Posterior cingulate gyrus (tissue), 11 donors: ENCODE results near the gene AQP12A.
"Not testable (repeated sequence)": the region's sequence is repeated elsewhere in the genome, so short reads cannot be mapped to it uniquely, and the experiment has no call there.

ENCODE experiments used
- DNase-seq, 10 donors: peaks; one replicate each; pipeline versions ENCODE4 v3.0.0 to v3.0.0-alpha.2; 2020 to 2021; ENCODE audit warnings: mixed read lengths in 3 of 10
- intact Hi-C: fragments of 100-400 bp; cut with DNase I; formaldehyde crosslinking; loops from one replicate; pipeline ENCODE4 v1.15.1; 2023

Gene AQP12A

DNA sequence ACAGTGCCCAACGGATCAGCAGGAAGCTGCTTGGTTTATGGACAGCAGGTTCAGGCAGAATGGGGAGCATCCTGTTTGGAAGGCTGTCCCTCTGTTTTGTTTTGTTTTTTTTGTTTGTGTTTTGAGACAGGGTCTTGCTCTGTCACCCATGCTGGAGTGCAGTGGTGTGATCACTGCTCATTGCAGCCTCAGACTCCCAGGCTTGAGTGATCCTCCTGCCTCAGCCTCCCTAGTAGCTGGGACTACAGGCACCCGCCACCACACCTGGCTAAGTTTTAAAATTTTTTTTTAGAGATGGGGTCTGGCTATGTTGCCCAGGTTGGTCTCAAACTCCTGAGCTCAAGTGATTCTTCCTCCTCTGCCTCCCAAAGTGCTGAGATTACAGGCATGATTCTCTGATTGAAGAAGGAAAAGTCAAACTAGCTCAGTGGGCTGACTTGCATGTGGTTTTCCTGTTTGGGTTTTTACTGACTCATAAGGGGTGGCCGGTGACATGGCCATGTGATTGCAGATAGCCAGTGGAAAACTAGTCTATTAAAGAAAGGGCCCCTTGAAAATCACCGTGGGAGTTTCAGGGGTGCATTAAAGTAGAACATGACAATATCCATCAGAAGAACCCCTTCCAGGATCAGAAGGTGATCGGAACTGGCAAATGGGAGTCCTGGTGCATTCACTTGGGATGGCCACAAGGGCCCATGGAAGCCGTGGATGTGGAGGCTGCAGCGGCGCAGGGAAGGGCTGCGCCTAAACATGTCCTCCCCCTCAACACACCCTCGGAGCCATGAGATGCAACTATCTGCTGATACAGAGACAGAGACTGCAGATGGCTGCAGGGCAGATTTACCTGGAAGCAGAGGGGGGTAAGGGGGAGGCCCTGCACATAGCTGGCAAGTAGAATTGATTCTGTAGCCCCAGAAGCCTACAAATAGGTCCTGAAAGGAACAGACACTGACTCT lies 35.5 kb upstream of the AQP12A start:
- no peak for DNase-seq
- intact Hi-C loops: no loop called here

GRCh38 chr2:240659883-240660282 lies 31.8 kb upstream of the AQP12A start:
- intact Hi-C loops, DNase-seq: not testable (repeated sequence)

DNA sequence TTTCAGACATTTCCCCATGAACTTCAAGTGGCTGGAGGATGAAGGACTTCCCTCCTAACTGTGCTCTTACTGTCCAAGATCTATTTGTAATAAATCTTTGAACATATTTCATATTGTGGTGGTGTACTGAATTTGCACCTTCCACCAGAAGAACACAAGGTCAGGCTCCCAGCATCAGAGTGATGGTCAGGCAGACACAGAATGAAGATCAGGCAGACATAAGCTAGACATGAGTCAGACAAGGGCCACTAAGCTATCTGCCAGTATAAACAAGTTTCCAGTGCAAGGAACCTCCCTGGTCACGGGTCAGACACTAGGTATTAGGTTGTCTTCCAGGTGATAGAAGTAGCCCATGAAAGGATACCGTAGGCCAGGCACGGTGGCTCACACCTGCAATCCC lies 29.0 kb upstream of the AQP12A start:
- DNase-seq: no peak
- intact Hi-C loops: no loop called here

- intact Hi-C loops: no loop called here
- DNase-seq: no peak
Measured at GRCh38 chr2:240663546-240664190, 28.0 kb upstream of the AQP12A start.

DNA sequence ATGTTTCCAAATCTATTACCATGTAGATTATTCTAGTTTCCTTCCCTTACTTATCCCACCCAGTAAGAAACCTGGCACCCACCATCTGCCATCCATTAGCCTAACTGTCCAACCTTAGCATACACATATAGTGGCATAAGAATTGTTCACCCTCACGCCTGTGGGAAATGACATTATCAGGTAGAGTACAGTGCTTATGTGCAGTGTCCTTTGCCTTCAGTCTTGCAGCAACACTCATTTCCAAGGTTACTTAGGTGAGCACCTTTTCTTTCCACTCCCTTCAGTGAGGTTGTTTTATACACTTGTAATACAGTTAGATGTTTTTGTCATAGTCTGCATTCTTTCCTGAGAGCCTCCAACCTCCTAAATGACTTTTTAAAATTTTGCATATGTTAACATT lies 27.0 kb upstream of the AQP12A start:
- intact Hi-C loops: no loop called here
- no peak for DNase-seq

DNA sequence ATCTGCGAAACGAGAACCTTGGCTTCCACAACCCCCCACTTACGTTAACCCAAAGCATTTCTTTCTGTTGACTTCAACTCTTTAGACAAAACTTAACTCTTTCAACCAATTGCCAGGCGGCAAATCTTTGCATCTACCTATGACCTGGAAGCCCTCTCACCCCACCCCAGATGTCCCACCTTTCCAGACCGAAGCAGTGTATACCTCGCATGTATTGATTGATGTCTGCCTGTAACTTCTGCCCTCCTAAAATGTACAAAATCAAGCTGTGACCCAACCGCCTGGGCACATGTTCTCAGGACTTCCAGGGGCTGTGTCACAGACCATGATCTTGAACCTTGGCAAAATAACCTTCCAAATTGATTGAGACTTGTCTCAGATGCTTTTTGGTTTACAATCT lies 21.3 kb upstream of the AQP12A start:
- intact Hi-C loops: no loop called here
- no peak for DNase-seq

DNA sequence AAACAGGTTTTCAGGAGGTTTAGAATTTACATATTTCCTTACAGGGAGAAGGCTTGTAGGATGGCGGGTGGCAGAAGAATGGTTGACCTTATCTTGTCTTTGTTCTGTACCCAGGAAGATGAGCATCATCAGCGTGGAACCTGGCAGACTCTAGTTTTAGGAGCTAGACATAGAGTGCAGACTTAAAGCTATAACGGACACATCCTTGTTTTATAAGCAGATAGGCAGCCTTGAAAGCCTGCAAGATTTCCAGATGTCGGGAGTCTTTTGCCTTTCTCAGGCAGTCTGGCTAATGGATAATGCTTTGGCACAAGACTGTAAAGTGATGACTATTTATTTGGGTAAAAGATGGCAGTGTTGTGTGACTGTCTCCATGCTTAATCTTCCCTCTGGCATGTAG lies 20.7 kb upstream of the AQP12A start:
- no peak for DNase-seq
- intact Hi-C loops: no loop called here

DNA sequence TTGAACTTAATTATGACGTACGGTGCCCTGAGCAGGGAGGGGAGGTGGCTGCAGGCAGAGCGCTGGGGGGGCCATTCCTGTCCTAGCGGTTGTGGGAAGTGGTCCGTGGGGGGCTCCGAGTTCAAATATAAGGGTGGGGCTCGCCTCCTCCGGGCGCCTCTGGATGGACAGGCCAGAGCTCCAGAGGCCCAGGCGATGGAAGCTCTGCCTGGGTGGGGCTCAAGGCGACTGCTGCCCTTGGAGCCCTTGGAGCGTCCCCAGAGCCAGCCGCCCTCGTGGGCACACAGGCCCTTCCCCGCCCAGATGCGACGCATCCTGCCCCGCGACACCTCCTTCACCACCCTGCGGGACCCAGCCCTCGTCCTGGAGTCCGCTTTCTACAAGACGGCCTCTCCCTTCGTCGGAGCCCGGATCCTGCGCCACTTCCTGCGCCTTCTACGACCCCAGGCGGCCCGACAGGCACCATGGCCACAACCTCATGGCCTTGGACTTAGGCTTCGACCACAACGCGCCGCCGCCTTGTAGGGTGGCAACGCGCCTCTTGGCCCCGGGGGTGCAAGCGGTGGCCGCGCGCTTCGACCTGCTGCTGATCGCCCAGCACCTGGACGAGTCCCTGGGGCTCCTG lies 19.5 kb upstream of the AQP12A start:
- DNase-seq: peak in 1 of 10 donors; percentile 71
- intact Hi-C loops: no loop called here

DNA sequence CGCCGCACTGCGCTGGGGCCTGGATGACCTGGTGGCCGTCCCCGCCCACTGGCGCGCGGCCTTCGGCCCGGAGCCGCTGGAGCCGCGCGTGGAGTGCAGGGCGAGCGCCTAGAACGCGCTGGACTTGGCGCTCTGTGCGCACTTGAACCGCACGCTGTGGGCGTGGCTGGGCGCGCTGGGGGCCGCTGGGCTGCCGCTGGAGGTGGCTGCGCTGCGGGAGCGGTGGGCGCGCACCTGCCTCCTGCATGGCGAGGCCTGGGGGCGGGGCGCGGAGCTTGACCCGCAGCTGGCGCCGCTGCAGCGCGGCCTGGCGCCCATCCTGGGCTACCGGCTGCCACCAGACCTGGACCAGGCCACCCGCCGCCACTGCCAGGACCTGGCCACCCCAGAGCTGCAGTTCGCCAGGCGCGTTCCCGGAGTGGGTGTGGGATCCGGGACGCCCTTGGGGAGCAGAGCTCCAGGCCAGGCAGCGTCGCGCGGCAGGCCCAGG lies 18.9 kb upstream of the AQP12A start:
- intact Hi-C loops: no loop called here
- DNase-seq: peak in 2 of 10 donors; percentile 62 to 81

DNA sequence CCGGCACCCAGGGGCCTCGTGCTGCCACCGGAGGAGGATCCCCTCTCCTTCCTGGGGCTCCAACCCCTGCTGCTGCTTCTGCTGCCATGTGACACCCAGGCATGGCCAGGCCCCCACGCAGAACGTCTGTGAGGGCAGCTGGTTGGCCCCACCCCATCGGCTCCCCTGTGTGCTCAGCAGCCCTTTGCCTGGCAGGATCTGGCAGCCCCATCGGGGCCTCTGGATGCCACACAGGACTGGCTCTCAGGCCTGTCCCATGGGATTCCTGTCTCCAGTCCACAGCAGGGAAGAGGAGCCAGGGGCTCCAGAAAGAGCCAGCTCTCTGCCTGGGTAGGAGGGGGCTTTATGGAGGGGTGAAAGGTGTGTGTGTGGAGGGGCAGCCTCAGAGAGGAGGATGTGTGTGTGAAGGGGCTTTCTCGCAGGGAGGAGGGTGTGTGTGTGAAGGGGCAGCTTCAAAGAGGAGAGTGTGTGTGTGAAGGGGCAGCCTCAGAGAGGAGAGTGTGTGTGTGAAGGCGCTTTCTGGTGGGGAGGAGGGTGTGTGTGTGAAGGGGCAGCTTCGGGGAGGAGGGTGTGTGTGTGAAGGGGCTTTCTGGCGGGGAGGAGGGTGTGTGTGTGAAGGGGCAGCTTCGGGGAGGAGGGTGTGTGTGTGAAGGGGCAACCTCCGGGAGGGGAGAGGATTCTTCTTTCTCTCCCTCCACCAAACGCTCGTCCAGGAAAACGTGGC lies 17.0 kb upstream of the AQP12A start:
- intact Hi-C loops, DNase-seq: not testable (repeated sequence)

DNA sequence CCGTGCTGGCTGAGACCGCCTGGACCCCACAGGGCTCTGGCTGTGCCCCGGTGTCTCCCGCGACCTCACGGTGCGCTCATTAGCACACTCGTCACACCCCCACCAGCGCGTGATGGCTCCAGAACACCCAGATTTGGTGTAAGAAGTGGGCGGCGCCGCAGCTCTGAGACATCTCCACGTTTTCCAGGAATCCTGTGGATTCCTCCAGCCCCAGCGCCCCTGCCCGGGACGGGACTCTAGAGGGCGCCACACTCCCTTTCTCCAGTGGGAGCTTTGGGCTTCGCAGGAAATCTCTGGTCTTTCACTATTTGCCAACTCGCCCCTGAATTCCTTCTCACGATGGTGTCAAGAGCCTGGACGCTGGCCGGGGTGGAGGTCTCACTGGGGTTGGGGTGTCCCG lies 16.3 kb upstream of the AQP12A start:
- not testable (repeated sequence) for DNase-seq

GRCh38 chr2:240678043-240678442 lies 13.6 kb upstream of the AQP12A start:
- intact Hi-C loops, DNase-seq: not testable (repeated sequence)

More for the DNA sequence above, 16.3 kb upstream of the AQP12A start:
- intact Hi-C loops: not testable (repeated sequence)

DNA sequence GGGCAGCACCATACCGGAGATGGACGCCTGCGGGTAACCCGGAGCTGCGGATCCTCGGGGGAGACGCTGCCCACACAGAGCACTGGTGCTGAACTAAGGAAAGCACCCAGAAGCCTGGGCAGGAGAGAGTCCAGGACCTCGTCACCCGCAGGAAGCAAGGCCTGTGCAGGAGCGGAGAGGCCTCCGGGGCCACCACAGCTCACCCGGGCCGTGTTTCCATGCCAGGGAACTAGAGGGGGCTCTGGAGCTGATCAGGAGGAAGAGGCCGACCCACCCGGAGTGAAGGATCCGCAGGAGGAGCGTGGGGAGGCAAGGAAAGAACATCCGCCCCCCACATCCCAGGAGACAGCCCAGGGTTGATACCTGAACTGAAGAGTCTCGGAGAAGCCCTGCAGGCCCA lies 12.8 kb upstream of the AQP12A start:
- intact Hi-C loops: not testable (repeated sequence)

GRCh38 chr2:240680185-240680584 lies 11.5 kb upstream of the AQP12A start:
- intact Hi-C loops, DNase-seq: not testable (repeated sequence)

More for the DNA sequence above, 12.8 kb upstream of the AQP12A start:
- DNase-seq: not testable (repeated sequence)

- intact Hi-C loops: not testable (repeated sequence)
- peak in 2 of 10 donors; percentile 66 to 80 for DNase-seq
Measured at GRCh38 chr2:240682431-240683224, 9.0 kb upstream of the AQP12A start, which contains the start of gene AQP12B. AQP12B (minus strand) TSS chr2:240682885; CDS start chr2:240682837, 48 bp downstream.

- intact Hi-C loops, DNase-seq: not testable (repeated sequence)
Measured at GRCh38 chr2:240683329-240683979, 8.2 kb upstream of the AQP12A start.

DNA sequence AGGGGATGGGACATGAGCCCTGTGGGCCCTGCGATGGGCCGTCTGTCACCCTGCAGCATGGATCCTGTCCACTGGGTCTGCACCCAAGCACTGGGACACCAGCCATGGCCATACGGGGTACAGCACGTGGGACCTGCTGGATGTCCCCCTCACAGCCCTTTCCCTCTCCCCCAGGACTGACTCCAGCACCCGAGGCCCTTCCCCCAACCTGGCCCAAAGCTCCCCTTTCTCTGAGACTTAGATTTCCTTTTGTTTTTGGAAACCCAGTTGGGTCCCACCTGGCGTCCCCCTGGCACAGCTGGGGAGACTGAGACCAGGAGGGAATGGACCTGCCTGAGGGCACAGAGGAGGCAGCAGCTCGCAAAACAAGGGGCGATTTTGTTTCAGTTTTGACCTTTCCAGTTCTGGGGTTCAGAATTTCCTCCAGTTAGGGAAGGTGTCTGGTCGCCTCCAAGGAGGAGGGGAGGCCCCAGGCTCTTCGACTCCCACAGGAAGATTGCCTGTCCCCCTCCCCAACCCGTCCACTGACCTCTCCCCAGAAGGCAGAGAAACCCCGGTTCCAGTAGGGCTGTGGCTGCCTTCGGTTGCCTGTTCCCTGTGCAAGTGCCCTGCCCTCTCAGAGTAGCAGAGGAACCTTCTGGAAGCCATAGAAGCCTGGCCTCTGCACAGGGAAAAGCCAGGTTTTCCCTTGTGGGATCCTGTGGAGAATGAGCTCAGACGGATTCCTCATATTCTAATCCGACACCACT lies 7.5 kb upstream of the AQP12A start:
- DNase-seq: peak in 1 of 10 donors; percentile 45
- intact Hi-C loops: not testable (repeated sequence)

DNA sequence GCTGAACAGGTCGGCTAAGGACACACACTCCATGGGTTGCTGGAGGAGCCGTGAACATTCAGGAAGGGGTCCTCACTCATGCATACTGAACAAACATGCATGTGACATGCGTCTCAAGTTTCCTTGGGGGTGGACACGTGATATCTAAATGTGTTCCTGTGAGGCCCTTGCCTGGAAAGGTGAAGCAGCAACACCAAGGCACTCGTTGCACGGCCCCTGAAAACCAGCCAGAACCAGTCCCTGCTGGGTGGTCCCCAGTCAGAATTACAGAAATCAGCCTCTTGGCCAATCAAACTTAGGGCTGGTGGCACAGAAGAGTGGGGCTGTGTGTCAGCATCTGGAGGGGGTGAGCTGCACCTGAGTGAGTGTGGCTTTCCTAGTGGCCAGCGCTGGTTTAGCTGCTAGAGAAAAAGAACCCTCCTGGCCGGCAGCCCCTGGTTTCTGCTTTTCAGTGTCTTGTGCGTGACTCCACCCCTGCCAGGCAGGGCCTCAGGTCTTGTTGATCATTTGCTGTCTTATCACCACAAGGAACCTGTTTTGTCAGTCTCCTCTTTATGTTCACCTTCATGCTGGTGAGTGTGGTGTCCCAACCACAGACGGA lies 5.8 kb upstream of the AQP12A start:
- peak in 2 of 10 donors; percentile 49 for DNase-seq
- intact Hi-C loops: no loop called here
